Stimulated activated CD4-positive, alpha-beta T cell treated with anti-CD3 and anti-CD28 coated beads, Interleukin-15, amount 100 ng/mL, for 1 hour (primary cell): Measurements from ENCODE around the gene SLC15A3.

Source experiments
- DNase-seq, 2 donors: peaks; one replicate each; pipeline ENCODE4 v3.0.0-alpha.2; 2020; ENCODE audit warnings: low read depth in 1 of 2, low spot score in 1 of 2

SLC15A3 gene

DNA sequence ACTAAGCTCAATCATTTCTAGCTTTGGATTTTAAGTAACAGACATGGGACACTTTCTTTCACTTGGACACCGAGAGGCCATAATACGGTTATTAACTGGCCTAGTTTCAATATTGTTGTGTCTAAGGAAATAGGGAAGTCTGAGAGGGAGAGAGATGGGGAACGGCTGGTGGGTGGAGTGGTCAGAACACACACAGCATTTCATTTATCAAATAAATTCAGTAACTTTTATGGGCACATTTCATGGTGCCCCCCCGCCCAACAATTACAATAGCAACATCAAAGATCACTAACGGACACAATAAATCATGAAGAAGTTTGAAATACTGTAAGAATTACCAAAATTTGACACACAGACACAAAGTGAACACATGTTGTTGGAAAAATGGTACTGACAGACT, 56.3 kb downstream of the SLC15A3 start:
- no peak for DNase-seq

DNA sequence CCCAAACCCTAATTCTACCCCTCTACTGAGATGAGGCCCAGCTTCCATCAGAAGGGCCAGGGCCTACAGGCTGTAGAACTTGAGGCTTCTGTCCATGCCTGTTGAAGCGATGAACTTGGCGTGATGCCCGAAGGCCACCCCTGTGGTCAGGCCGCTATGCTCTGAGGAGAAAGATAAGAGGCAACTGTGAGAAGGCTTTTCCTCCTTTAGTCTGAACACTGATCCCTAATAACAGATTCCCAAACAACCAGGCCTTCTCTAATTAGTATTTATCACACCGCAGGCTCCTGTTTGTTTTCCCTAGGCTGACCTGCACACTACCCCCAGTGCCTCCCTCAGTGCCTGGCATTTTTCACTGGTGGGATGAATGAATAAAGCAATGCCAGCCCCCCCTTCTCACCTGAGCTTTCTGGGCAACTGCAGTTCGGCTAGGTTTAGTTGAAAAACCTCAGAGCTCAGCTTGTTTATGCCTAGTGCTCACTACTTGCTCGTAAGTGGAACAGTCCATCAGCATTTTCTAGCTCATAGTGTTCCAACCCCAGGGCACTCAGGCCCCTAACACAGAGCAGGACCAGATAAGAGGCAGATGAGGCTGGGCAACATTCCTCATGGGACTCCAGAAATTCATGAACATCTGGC, 60.8 kb downstream of the SLC15A3 start:
- DNase-seq: no peak

DNA sequence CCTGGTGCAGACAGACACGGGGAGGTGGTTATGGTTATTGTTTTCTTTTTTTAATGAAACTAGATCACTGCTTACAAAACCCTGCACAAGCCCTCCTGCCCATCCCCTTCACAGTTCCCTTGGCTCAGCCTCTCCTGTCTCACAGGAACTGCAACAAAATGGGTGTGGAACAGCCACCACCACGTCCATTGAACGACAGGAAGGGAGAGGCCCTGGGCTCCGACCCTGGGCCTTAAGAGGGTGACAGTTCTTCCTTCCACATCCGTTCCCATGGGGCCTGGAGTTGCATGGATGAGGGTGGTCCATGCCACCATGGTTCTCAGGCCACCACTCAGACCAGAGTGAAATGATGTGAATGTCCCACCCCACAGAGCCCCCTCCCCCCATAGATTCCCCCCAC, 61.3 kb downstream of the SLC15A3 start:
- no peak for DNase-seq

- DNase-seq: no peak
Observed at GRCh38 chr11:60889869-60890311, 62.1 kb downstream of the SLC15A3 start.

DNA sequence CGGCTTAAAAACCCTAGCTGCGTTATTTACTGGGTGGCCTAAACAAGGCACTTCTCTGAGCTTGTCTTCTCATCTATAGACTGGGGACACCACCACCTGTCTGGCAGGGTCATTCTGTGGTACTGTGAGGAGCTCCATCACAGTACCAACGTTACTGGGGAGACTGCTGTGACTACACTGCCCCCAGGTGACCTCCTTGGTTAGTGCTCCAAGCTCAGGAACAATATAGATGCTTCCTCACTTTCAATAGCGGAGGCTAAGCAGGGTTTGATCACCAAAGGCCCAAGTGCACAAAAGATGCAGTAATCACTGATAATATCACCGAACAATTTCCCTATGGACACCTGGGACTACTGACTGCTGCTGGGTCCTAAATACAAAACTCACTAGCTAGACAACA, 64.4 kb downstream of the SLC15A3 start:
- no peak for DNase-seq
